DND-41 (cell line): ENCODE data around the gene APBB2.

ENCODE experiments used
- ATAC-seq: fragments of 200-7000 bp; cut with Tn5 transposase; 3 replicates; pipeline ENCODE4 v1.9.1; 2021; ENCODE audit warnings: low read depth; ENCODE audit not compliant: insufficient read depth
- DNase-seq: peaks from one replicate; pipeline ENCODE4 v3.0.0-alpha.2; 2020
- H2AFZ ChIP-seq: 2 replicates; pipeline ENCODE4 v1.6.0; 2012; ENCODE audit warnings: low read depth, low read length
- H3K27ac ChIP-seq: 2 replicates; pipeline ENCODE4 v1.5.1; 2012; ENCODE audit warnings: low read length, inconsistent platforms
- H3K27me3 ChIP-seq: fragments of 200-600 bp; sonication (generic); 2 replicates; pipeline ENCODE4 v1.6.0; 2012; ENCODE audit warnings: low read length, mild to moderate bottlenecking, inconsistent platforms; ENCODE audit not compliant: insufficient read depth, poor library complexity
- H3K36me3 ChIP-seq: 2 replicates; pipeline ENCODE4 v1.5.1; 2012; ENCODE audit warnings: low read length, inconsistent platforms; ENCODE audit not compliant: insufficient read depth
- H3K4me1 ChIP-seq: 2 replicates; pipeline ENCODE4 v1.5.1; 2012; ENCODE audit warnings: mild to moderate bottlenecking, low read length; ENCODE audit not compliant: insufficient read depth
- H3K4me2 ChIP-seq: 2 replicates; pipeline ENCODE4 v1.6.0; 2012; ENCODE audit warnings: mild to moderate bottlenecking, moderate library complexity, low read length, inconsistent platforms; ENCODE audit not compliant: insufficient read depth
- H3K4me3 ChIP-seq, 2 experiments: fragments of 200-600 bp in 1 of 2; shearing (Covaris generic) in 1 of 2; 2 replicates each; pipeline ENCODE4 v1.5.1; 2012 to 2016; ENCODE audit warnings: inconsistent platforms in 2 of 2, low read length in 2 of 2, mild to moderate bottlenecking in 2 of 2, low read depth in 1 of 2, moderate library complexity in 1 of 2
- H3K79me2 ChIP-seq: 2 replicates; pipeline ENCODE4 v1.6.0; 2012; ENCODE audit warnings: low read length, inconsistent platforms; ENCODE audit not compliant: insufficient read depth
- H3K9ac ChIP-seq: 2 replicates; pipeline ENCODE4 v1.6.0; 2012; ENCODE audit warnings: low read depth, mild to moderate bottlenecking, inconsistent platforms, low read length, moderate library complexity
- H3K9me3 ChIP-seq: 2 replicates; pipeline ENCODE4 v1.5.1; 2012; ENCODE audit warnings: low read length, moderate library complexity, mild to moderate bottlenecking, inconsistent platforms; ENCODE audit not compliant: insufficient read depth, severe bottlenecking
- H4K20me1 ChIP-seq: 2 replicates; pipeline ENCODE4 v1.6.0; 2012; ENCODE audit warnings: low read length; ENCODE audit not compliant: insufficient read depth
- EZH2 ChIP-seq: IDR thresholded peaks from 3 replicates; pipeline ENCODE4 v1.6.1; 2012; ENCODE audit warnings: borderline replicate concordance, low read depth, mild to moderate bottlenecking, moderate library complexity, low read length, inconsistent platforms; ENCODE audit not compliant: severe bottlenecking
- TF ChIP-seq, protein P1 (sequence below): IDR thresholded peaks from 2 replicates; pipeline ENCODE4 v1.5.1; 2012; ENCODE audit warnings: borderline replicate concordance, low read length, moderate library complexity, mild to moderate bottlenecking; ENCODE audit not compliant: poor library complexity, severe bottlenecking; ENCODE audit errors: extremely low read depth

Gene APBB2

DNA sequence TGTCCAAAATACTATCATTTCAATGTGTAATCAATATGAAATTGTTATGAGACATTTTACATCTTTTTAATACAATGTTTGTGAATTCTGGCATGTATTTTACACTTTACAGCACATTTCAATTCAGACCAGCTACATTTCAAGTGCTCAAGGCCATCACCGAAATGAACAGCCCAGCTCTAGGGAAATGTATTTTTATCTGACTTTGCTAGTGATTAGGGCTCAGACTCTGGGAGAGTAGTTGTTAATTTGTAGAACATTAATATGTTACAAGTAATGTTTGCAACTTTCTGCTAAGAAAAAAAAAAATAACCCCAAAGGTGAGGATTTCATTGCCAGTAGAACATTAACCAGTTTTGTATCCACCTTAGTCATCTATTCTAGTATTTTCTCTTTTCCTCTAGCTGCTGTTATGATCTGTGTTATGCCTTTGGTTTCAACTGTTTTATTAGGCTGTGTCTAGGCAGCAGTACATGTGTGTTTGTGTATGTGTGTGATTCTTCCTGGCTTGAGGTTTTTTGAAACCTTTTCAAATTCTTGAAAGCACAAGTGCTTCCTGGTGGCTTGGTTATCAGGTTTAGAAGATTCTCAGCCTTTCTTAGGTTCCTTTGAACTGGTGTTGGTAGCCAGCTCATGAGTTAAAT is 338.7 kb downstream of the APBB2 start:
- Histone ChIP-seq H3K27me3 (no peaks in the 10 kb centered on the region), H4K20me1 (no peaks in the 10 kb centered on the region), H3K9me3 (no peaks in the 10 kb centered on the region), H3K79me2 (no peaks in the 10 kb centered on the region), H3K36me3 (no peaks in the 10 kb centered on the region), H3K4me1 (no peaks in the 10 kb centered on the region), H3K27ac (no peak overlapping the region), H3K4me3 (no peak overlapping the region), H2AFZ (no peak overlapping the region), H3K4me2 (no peak overlapping the region), H3K9ac (no peak overlapping the region)
- DNase-seq (no peak), ATAC-seq (no peak)
- TF ChIP-seq, protein P1, sequence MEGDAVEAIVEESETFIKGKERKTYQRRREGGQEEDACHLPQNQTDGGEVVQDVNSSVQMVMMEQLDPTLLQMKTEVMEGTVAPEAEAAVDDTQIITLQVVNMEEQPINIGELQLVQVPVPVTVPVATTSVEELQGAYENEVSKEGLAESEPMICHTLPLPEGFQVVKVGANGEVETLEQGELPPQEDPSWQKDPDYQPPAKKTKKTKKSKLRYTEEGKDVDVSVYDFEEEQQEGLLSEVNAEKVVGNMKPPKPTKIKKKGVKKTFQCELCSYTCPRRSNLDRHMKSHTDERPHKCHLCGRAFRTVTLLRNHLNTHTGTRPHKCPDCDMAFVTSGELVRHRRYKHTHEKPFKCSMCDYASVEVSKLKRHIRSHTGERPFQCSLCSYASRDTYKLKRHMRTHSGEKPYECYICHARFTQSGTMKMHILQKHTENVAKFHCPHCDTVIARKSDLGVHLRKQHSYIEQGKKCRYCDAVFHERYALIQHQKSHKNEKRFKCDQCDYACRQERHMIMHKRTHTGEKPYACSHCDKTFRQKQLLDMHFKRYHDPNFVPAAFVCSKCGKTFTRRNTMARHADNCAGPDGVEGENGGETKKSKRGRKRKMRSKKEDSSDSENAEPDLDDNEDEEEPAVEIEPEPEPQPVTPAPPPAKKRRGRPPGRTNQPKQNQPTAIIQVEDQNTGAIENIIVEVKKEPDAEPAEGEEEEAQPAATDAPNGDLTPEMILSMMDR = no peak
- no peak for TF ChIP-seq EZH2

DNA sequence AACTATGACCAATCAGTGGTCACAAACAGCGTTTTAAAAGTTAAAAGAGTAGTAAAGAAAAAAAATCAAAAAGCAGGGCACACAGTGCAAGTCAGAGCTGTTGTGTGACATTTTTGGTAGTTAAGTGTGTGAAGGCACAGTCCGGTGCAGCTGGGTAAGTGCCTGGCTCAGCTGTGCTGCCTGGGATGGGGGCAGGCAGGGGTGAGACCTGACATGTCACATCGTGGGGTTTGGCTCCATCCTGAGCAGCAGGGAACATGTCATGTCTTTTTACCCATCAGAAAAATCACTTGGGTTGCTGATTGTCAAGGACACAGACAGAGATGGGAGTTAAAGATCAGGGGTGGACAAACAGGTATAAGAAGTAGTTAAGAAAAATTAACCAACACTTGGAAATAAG is 339.4 kb downstream of the APBB2 start:
- Histone ChIP-seq H3K27ac (no peak overlapping the region), H3K36me3 (no peaks in the 10 kb centered on the region), H4K20me1 (no peaks in the 10 kb centered on the region), H3K9ac (no peak overlapping the region), H3K27me3 (no peaks in the 10 kb centered on the region), H3K4me2 (no peak overlapping the region), H3K4me3 (no peak overlapping the region), H2AFZ (no peak overlapping the region), H3K4me1 (no peaks in the 10 kb centered on the region), H3K79me2 (no peaks in the 10 kb centered on the region), H3K9me3 (no peaks in the 10 kb centered on the region)
- DNase-seq (no peak), ATAC-seq (no peak)
- TF ChIP-seq EZH2 = no peak
- TF ChIP-seq, protein P1 = no peak

DNA sequence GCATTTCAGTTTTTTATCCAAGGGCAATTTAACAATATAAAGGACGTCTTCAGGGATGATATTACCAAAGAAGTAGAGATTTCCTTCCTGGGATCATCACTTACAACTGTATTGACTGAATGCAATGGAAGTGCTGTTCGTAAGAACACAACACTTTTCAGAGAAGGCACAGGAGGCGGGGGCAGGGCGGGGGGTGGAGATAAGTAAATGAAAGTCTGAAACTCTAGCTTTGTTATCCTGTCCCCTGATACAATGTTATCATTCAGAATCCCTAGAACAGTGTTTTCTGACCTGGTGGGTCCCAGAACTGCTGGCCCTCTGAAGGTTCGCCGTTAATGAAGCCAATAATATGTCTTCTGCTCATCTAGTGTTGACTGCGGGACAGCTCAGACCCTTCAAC is 340.0 kb downstream of the APBB2 start:
- Histone ChIP-seq H3K9ac (no peak overlapping the region), H3K36me3 (no peaks in the 10 kb centered on the region), H2AFZ (no peak overlapping the region), H3K4me3 (no peak overlapping the region), H3K79me2 (no peaks in the 10 kb centered on the region), H4K20me1 (no peaks in the 10 kb centered on the region), H3K4me2 (no peak overlapping the region), H3K27ac (no peak overlapping the region), H3K4me1 (no peaks in the 10 kb centered on the region), H3K27me3 (no peaks in the 10 kb centered on the region), H3K9me3 (no peaks in the 10 kb centered on the region)
- DNase-seq (no peak), ATAC-seq (no peak)
- TF ChIP-seq, protein P1 = no peak
- TF ChIP-seq EZH2 = no peak

DNA sequence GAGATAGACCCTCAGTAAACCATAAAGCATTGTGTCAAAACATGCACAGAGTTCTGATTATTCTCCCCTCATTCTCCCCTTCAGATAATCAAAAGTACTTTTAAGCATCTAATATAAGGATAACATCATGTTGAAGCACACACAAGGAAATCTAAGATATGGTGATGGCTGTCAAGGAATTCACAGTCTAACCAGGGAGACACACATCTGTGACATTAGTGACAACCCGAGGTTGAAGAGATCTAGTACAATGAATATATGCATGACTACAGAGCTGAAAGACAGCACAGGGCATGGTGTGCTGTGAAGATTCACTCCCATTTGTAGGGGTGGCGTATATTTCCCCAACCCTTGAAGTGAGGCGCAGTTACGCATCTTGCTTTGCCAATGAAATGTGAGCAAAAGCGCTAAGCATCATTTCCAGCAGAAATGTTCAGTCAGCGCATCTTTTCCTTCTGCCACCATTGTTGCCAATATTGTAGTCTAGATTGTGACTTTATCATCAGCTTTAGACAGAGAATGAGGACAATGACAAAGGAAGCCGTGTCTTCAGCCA is 342.6 kb downstream of the APBB2 start:
- Histone ChIP-seq H3K9me3 (no peaks in the 10 kb centered on the region), H3K79me2 (no peaks in the 10 kb centered on the region), H3K4me2 (no peak overlapping the region), H3K27me3 (no peaks in the 10 kb centered on the region), H3K4me3 (no peak overlapping the region), H4K20me1 (no peaks in the 10 kb centered on the region), H3K9ac (no peak overlapping the region), H3K4me1 (no peaks in the 10 kb centered on the region), H3K27ac (no peak overlapping the region), H3K36me3 (no peaks in the 10 kb centered on the region), H2AFZ (no peak overlapping the region)
- ATAC-seq = no peak
- TF ChIP-seq EZH2 = no peak
- TF ChIP-seq, protein P1 = no peak
- no peak for DNase-seq
